ENCODE measurements around the gene WWOX.

WWOX gene

DNA sequence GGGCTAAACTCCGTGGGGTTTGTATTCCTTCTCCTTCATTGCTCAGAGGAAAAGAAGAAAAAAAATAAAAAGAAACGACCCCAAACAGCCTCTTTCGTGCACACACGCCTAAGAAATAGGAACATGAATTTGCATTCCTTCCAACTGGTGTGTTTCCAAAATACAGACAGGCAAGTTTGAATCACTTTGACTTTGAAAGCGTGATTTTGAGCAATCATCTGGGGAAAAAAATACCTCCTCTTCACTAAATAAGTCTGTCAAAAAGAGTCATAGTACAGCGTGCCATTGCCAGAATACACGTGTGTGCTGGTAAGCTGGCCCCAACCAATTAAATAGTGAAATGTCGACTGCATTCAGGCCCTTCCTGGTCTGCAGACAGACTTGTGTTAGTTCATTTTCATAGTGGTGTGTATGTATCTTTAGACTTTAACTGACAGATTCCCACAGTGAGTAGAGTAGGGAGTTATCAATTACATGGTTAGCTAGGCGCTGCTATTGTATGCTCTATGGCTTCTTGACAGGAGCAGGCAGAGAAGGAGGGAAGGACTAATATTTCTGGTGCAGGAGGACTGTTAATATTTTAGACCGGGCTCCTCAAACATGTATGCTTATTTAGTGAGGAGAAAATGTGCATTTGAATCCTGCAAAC, 882.8 kb downstream of the WWOX start:
- intact Hi-C loops (cut with DNase I) = no loop called here
- DNase-seq = no peak

DNA sequence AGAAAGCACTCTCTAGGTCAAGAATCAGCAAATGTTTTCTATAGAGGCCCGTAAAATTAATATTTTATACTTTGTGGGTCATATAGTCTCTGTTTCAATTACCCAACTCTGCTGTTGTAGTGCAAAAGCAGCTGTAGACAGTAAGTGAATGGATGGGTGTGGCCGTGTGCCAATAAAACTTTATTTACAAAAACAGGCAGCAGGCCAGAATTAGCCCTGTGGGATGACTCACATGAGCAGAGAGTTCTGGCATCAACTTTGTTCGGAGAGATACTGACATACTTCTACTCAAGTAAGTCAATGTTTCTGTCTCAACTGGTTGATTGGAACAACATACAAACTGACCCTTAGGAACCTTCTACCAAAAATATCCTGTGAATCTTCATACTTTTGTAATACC, 884.9 kb downstream of the WWOX start:
- intact Hi-C loops (cut with DNase I) = no loop called here
- DNase-seq = no peak

DNA sequence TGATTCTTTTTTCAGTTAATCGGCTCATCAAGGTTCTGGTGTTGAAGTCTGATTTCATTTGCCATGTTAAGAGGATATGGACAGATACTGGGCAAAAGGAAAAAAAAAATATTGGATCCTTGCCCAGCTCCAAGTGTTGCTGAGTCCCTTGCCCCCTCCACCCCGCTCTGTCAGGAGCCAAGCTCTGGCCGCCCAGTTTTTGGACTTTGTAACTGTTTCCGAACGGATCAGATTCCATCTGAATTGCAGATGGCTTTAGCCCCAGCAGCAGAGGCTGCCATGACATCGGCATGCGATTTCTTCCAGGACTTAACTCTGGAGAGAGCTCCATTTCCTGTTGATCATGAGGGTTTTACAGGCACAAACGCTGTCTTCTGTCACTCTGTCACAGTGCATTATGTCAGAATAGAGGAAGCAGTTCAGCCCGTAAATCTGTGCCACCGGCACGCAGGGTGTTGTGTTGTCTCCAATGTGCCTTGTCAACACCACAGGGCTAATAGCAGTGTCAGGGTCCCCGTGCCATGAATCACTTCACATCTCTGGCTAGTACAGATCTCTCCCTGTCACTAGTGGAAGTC, 885.5 kb downstream of the WWOX start:
- DNase-seq = peak in 1 of 10 donors; percentile 75
- intact Hi-C loops (cut with DNase I) = loop anchor here (5.0 kb wide), 1 partner anchor 617 kb away; the partner anchor contains the start of gene MAF

DNA sequence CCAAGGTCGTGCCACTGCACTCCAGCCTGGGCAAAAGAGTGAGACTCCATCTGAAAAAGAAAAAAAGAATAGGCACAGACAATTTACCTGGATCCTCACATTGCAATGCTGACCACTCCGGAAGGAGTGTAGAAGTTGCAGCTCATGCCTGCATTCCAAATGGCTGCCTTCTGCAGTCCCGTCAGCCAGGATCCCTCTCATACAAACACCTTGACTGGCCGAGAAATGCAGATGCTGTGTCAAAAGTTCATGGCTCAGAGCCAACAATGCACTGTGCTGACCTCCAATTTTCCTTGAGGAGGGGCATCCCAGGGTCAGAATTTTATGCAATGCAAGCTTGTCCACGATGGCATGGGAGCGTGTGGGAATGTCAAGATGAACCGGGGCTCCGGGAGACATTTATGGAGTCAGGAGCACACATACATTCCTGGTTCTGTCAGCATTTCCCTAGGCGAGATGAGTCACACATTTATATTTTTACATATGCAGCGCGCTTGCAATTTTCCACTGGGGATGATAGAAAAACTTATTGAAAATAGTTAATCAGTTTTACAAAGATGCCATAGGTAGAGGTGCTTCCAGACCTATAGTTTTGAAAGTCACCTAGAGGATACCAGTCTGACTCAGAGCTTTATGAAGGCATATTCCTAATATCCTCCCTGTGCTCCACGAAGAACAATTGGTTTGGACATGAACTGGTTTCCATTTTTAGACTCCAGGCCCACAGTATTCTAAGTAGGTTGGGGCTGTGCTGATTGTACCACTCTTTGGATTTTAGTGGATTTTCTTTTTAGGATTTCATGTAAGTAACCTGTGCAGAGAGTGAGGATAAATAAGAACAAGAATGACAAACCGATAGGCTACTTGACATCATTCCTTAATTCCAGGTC, 886.5 kb downstream of the WWOX start:
- DNase-seq = no peak

GRCh38 chr16:78987666-78988065, 888.2 kb downstream of the WWOX start:
- intact Hi-C loops (cut with DNase I) = loop anchor here (5.0 kb wide), 1 partner anchor 615 kb away; the partner anchor contains the start of gene MAF
- no peak for DNase-seq

More for the DNA sequence above, 886.5 kb downstream of the WWOX start:
- intact Hi-C loops (cut with DNase I) = loop anchor here (5.0 kb wide), 1 partner anchor 616 kb away; the partner anchor contains the start of gene MAF

GRCh38 chr16:78988361-78988969, 889.0 kb downstream of the WWOX start:
- intact Hi-C loops (cut with DNase I) = loop anchor here (5.0 kb wide), 1 partner anchor 614 kb away; the partner anchor contains the start of gene MAF
- no peak for DNase-seq

GRCh38 chr16:78990309-78990701, 890.9 kb downstream of the WWOX start:
- intact Hi-C loops (cut with DNase I) = no loop called here
- no peak for DNase-seq

GRCh38 chr16:78992001-78992400, 892.5 kb downstream of the WWOX start:
- intact Hi-C loops (cut with DNase I) = no loop called here
- no peak for DNase-seq

DNA sequence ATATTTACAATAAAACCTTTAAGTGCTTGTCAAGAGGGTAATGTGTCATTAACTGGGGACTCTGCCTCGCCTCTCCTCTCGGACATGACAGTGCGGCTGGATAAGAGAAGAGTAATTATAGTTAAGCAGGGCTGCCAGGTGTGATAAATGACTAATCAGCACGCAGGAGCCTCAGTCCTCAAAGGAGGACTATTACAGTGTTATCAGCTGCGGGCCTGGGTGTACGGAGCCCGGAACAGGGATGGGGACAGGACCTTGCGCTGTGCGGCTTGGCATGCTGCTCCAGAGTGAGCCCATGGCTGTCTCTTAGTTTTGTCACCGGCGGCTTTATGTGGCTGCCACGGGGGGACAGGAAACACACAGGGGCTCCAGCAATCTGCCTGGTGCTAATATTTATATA, 893.9 kb downstream of the WWOX start:
- intact Hi-C loops (cut with DNase I) = no loop called here
- DNase-seq = peak in 1 of 10 donors; percentile 75

GRCh38 chr16:78994135-78994745, 894.8 kb downstream of the WWOX start:
- no peak for DNase-seq
- intact Hi-C loops (cut with DNase I) = no loop called here

- DNase-seq = no peak
- intact Hi-C loops (cut with DNase I) = no loop called here
Observed at GRCh38 chr16:78995441-78995840, 896.0 kb downstream of the WWOX start.

- intact Hi-C loops (cut with DNase I) = no loop called here
- peak in 8 of 10 donors; percentile 23 to 93 (median 50) for DNase-seq
Observed at GRCh38 chr16:78996790-78997189, 897.3 kb downstream of the WWOX start.

- intact Hi-C loops (cut with DNase I) = no loop called here
- DNase-seq = no peak
Observed at GRCh38 chr16:78998879-78999278, 899.4 kb downstream of the WWOX start.

- no peak for DNase-seq
Observed at GRCh38 chr16:79001156-79001967, 901.9 kb downstream of the WWOX start.

GRCh38 chr16:79003026-79003609, 903.7 kb downstream of the WWOX start:
- DNase-seq = no peak
- intact Hi-C loops (cut with DNase I) = no loop called here

More at GRCh38 chr16:79001156-79001967, 901.9 kb downstream of the WWOX start:
- intact Hi-C loops (cut with DNase I) = no loop called here

DNA sequence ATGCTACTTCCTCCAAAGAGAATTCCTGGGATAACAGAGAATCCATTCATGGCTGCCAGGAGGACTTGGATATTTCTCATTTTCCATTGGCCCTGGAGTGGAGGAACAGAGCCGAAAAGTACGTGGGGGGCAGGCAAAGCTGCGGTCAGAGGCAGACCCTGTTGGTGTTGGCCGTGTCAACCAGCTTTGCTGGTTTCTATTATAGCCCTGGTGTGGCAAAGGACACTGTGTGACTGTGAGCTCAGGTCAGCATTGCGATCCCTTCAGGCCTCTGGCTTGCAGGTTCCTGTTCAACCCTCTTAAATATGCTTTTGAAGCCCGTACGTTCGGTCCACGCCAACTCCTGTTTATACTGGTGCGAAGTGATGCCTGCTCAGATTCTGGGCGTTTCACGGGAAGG, 904.9 kb downstream of the WWOX start:
- intact Hi-C loops (cut with DNase I) = no loop called here
- no peak for DNase-seq

- no peak for DNase-seq
- intact Hi-C loops (cut with DNase I) = no loop called here
Observed at GRCh38 chr16:79005096-79005495, 905.6 kb downstream of the WWOX start.

- intact Hi-C loops (cut with DNase I) = no loop called here
Observed at GRCh38 chr16:79006206-79006605, 906.8 kb downstream of the WWOX start.

DNA sequence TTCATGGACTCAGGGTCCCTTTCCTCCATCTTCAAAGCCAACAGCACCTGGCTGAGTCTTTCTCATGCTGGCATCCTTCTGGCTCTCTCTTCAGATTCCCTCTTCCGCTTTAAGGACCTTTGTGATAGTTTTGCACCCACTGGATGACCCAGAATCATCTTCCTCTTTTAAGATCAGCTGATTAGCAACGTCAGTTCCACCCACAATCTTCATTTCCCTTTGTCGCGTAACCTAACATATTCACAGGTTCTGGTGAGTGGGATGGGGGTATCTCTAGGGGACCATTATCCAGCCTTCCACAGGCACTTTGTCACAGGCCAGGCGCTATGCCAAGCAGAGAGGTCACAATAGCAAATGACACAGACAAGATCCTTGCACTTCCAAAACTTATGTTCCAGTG, 907.3 kb downstream of the WWOX start:
- intact Hi-C loops (cut with DNase I) = no loop called here
- DNase-seq = no peak

More at GRCh38 chr16:79006206-79006605, 906.8 kb downstream of the WWOX start:
- no peak for DNase-seq

Measured in posterior cingulate gyrus (tissue), 11 donors.